ENCODE measurements around the gene FHOD3.

Gene FHOD3

DNA sequence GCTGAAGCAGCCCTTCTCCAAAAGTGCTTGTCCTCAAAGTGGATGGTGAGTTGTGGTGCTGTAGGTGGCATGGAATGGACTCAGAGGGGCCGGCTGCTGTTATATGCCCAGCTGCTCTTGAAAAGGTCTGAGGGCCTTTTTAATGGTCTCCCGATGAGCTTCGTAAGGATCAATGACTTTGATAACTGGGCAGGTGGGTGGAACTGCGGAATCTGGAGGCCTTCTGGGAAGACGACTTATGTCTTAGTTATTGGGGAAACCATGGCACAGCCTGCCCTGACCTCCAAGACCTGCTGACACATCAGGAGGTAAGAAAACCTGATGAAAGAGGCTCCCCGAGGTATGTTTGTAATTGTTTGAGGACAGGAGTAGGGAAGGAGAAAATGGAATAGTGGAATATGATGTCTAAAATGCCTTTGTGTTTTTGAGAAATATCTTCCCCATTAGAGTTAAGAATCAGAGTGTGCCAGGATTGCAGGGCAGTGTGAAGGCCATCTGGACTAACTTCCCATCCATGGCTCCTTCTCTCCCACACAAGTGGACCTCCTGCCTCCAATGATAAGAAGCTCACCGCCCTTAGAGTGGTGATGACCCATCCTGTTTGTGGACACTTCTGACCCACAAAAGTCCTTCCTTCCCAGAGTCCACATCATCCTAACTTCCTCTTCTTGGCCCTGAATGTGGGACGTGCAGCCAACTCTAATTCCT is 236.1 kb downstream of the FHOD3 start:
- no peak for FAIRE-seq
- TF ChIP-seq, protein P1, sequence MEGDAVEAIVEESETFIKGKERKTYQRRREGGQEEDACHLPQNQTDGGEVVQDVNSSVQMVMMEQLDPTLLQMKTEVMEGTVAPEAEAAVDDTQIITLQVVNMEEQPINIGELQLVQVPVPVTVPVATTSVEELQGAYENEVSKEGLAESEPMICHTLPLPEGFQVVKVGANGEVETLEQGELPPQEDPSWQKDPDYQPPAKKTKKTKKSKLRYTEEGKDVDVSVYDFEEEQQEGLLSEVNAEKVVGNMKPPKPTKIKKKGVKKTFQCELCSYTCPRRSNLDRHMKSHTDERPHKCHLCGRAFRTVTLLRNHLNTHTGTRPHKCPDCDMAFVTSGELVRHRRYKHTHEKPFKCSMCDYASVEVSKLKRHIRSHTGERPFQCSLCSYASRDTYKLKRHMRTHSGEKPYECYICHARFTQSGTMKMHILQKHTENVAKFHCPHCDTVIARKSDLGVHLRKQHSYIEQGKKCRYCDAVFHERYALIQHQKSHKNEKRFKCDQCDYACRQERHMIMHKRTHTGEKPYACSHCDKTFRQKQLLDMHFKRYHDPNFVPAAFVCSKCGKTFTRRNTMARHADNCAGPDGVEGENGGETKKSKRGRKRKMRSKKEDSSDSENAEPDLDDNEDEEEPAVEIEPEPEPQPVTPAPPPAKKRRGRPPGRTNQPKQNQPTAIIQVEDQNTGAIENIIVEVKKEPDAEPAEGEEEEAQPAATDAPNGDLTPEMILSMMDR (IDR thresholded peaks at IDR 0.05; ENCODE audit: insufficient read depth, missing control alignments): no peak
- no peak for DNase-seq (ENCODE audit: insufficient read length, low spot score)

DNA sequence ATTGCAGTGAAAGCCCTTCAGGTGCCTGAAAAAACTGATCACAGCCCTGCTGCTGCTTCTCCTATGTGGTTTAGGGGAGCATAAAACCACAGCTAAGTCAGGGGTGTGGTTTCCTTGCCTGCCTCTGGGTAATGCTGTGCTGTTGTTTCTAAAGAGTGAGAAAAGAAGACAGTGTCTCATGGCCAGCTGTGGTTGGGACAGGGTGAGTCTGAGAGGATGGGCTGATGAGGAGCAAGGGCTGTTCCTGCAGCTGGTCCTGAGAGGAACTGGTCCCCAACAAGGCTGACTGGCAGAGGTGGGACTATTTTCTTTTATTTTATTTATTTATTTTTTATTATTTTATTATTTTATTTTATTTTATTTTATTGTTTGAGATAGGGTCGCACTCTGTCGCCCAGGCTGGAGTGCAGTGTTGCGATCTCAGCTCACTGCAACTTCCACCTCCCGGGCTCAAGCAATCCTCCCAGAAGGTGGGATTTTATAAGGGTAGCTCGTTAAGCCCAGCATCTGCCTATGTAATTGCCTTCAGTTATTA is 236.7 kb downstream of the FHOD3 start:
- peak; percentile 32 for FAIRE-seq
- DNase-seq (ENCODE audit: insufficient read length, low spot score): no peak
- TF ChIP-seq, protein P1 (IDR thresholded peaks at IDR 0.05; ENCODE audit: insufficient read depth, missing control alignments): no peak

DNA sequence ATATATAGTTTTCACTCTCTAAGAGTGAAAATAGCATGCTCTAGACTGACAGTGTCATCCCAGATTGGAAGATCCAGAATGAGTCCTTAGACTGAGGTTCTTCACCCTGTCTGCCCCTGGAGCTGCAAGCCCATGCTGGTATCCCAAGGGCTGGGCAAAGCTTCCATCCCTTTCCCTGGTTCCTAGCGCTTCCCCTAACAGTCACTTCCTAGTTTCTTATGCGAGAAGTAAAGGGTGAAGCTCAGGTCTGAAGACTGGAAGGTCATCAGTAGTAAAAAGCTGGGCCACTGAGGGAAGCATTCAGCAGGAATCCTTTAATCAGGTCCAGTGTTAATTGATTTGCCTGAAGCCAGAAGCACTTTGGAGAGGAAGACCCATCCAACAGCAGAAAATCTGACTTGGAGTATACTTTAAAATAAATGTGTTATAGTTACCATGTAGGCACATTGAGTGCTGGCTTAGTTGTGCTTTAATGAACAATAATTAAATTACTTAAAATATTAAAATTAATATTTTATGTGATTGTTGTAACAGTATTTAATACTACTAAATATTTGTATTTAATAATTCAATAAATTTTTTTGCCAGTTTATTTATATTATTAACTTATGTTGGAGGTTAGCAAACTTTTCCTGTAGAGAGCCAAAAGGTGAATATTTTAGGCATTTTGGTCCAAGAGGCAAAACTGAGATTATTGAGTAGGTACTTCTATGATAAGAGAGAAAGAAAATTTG is 237.9 kb downstream of the FHOD3 start:
- TF ChIP-seq, protein P1 (IDR thresholded peaks at IDR 0.05; ENCODE audit: insufficient read depth, missing control alignments): no peak
- DNase-seq (ENCODE audit: insufficient read length, low spot score): no peak
- FAIRE-seq: peak; percentile 53

DNA sequence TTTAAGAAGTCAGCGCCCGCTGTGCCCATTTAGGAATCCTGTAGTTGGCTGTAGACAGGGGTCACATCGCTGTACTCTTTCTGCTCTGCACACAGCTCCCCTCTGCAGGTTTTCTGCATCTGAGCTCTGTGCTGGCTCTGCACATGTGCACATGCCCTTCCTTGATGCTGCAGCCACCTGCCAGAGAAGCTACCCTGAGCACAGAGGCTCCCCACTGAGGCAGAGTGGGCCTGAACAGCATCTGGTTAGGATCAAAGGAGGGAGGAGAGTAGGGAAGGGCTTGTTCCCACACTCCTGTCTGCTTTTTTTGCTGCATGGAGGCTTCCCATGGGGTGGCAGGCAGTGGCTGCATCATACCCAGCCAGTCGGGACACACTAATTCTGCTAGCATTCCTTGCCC is 238.9 kb downstream of the FHOD3 start:
- TF ChIP-seq, protein P1 (IDR thresholded peaks at IDR 0.05; ENCODE audit: insufficient read depth, missing control alignments): no peak
- FAIRE-seq (no peak), DNase-seq (ENCODE audit: insufficient read length, low spot score) (no peak)

DNA sequence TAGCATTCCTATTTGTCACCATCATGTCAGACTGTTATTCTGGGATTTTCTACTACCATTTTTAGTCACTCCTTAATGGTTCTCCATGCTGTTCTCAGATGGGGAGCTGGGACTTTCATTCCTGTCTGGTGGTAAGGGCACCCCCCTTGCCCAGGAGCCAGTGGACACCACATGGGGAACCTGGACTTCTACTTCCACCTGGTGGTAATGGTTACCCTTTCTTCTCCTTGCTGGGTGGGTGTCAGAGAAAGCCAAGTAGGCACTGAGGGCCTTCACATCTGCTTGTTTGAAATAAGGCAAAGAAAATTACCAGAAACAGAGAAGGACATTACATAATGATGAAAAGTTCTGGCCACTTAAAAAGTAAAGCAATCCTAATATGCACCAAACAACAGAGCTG is 239.8 kb downstream of the FHOD3 start:
- no peak for FAIRE-seq
- TF ChIP-seq, protein P1 (IDR thresholded peaks at IDR 0.05; ENCODE audit: insufficient read depth, missing control alignments): no peak
- no peak for DNase-seq (ENCODE audit: insufficient read length, low spot score)

DNA sequence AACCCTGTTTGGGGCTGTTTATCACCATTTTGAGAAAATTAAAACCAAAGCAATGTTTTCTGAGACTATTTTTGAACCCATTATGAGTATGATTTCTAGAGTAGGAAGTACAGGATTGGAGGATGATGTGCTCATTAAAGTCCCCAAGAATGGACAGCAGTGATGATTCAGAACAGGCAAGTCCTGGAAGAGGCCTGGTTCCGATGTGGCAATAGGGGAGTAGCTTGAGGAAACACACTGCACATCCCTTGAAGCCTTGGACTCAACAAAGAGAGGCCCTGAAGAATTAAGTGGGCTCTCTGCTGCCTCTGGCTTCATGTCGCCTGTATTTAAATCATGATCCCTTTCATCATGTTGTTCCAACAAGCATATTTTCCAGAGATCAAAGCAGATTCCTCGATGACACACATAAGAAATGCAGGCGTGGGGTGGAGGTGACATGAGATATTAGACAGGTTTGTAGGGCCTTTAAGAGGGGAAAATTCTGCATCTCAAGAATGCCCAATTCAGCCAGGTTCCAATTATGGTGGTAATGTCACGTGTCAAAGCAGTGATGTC is 242.2 kb downstream of the FHOD3 start:
- TF ChIP-seq, protein P1 (IDR thresholded peaks at IDR 0.05; ENCODE audit: insufficient read depth, missing control alignments): no peak
- peak; percentile 61 for FAIRE-seq
- no peak for DNase-seq (ENCODE audit: insufficient read length, low spot score)
